Measurements from ENCODE around the gene FILIP1L.

The FILIP1L gene

DNA sequence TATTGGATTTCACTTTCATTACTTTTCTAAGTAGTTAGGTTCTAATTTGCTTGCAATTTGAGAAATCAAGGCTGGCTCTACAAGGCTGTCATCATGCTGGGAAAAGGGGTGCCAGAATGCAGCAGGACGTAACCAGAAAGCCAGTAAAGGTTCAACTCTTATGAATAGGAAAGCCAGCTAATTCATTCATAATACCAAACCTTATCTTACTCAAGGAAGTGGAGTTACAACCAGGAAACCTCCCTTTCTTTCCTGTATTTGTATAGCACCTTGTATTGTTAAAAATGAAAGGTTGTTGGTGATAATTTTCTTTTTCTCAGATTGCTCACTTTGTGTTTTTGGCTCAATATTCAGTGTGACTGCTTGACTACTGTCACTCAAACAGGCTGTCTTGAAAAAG is 109.4 kb downstream of the FILIP1L start:
- DNase-seq: no peak
- H3K27ac ChIP-seq (ENCODE audit: insufficient read depth, low read length, poor library complexity, severe bottlenecking): no peak overlapping the region

DNA sequence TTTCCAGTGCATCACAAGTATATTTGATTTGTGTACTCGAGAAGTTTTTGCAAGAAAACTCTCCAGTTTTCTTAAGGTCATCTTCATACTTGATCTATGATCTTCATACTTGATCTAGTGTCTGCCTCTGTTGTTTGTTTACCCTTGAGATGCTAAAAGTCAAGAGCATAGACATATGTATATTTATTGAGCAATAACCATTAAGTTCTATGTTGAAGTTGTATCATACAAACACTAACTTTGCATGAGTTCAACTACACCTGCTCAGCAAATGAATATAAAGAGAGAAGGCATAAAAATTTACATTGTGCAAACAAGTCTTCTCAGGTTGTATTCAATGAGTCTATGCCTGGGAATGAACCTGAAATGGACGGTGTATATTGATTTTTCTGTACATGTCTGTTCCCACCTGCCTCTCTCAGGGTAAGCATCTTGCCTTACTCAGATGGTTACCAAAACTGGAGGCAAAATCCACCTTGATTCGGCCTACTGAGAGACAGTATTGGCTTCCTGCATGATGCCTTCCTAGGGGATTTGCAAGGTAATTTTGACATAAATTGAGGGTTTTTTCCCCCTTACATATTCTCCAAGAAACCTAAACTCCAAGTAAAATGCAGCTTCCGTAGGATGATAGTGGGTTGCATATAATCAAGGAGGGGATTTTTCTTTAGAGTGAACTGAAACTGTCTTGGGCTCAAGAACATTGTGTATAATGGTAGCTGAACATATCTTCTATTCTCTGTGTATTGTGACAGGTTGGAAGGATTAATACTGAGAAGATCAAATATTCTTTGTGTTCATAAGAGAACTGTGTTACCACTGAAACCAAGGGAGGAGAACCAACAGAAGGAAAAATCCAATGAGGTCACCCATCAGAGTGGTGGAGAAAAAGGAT is 110.4 kb downstream of the FILIP1L start:
- no peak for DNase-seq
- Histone ChIP-seq H3K4me3 (ENCODE audit: insufficient read depth, low read depth, low read length, poor library complexity, severe bottlenecking) (no peak overlapping the region), H3K9me3 (ENCODE audit: control insufficient read depth, low read length) (no peaks in the 10 kb centered on the region), H3K36me3 (ENCODE audit: control insufficient read depth, insufficient read depth, low read length) (no peaks in the 10 kb centered on the region), H3K27me3 (replicated peaks; ENCODE audit: control insufficient read depth, insufficient read depth, low read length, poor library complexity, severe bottlenecking) (no peaks in the 10 kb centered on the region), H3K27ac (ENCODE audit: insufficient read depth, low read length, poor library complexity, severe bottlenecking) (no peak overlapping the region), H3K4me1 (ENCODE audit: control insufficient read depth, insufficient read depth, low read length, poor library complexity, severe bottlenecking) (no peaks in the 10 kb centered on the region)

More for the DNA sequence above, 109.4 kb downstream of the FILIP1L start:
- H3K36me3 ChIP-seq (ENCODE audit: control insufficient read depth, insufficient read depth, low read length): no peaks in the 10 kb centered on the region
- no peaks in the 10 kb centered on the region for H3K4me1 ChIP-seq (ENCODE audit: control insufficient read depth, insufficient read depth, low read length, poor library complexity, severe bottlenecking)
- no peaks in the 10 kb centered on the region for H3K9me3 ChIP-seq (ENCODE audit: control insufficient read depth, low read length)
- no peak overlapping the region for H3K4me3 ChIP-seq (ENCODE audit: insufficient read depth, low read depth, low read length, poor library complexity, severe bottlenecking)
- H3K27me3 ChIP-seq (replicated peaks; ENCODE audit: control insufficient read depth, insufficient read depth, low read length, poor library complexity, severe bottlenecking): no peaks in the 10 kb centered on the region

DNA sequence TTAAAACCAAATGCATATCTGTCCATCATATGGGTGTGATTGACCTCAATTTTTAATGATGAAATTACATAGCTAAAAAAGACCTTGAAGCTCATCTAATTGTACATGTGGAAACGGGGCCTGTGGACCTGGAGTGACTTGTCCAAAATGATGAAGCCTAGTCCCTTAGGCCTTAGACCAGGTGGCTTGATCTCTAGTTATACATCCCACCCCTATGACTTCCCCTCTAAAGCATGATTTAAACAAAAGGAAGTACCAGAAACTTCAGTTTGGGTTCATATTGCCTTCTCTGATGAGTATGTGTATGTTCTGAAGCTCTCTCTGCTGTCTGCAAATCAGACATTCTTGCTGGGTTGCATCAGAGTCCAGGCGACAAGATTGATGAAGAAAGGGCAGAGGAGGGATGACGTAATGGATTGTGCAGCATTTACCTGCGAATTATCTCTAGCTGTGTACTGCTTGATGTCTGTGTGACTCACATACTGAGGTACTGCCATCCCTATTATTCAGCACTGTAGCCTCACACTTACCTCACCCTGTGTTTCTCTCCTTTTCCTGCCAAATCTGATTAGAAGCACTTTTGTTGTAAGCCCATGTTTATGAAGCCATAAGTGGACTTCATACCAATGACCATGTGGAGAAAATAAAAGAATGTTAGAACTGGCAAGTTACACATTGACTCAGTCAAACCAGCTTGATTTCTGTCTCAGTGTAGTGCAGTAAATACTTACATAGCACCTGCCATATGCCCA is 111.5 kb downstream of the FILIP1L start:
- DNase-seq: no peak
- H3K4me3 ChIP-seq (ENCODE audit: insufficient read depth, low read depth, low read length, poor library complexity, severe bottlenecking): no peak overlapping the region
- no peaks in the 10 kb centered on the region for H3K36me3 ChIP-seq (ENCODE audit: control insufficient read depth, insufficient read depth, low read length)
- H3K27ac ChIP-seq (ENCODE audit: insufficient read depth, low read length, poor library complexity, severe bottlenecking): no peak overlapping the region
- no peaks in the 10 kb centered on the region for H3K27me3 ChIP-seq (replicated peaks; ENCODE audit: control insufficient read depth, insufficient read depth, low read length, poor library complexity, severe bottlenecking)
- no peaks in the 10 kb centered on the region for H3K9me3 ChIP-seq (ENCODE audit: control insufficient read depth, low read length)
- H3K4me1 ChIP-seq (ENCODE audit: control insufficient read depth, insufficient read depth, low read length, poor library complexity, severe bottlenecking): no peaks in the 10 kb centered on the region

DNA sequence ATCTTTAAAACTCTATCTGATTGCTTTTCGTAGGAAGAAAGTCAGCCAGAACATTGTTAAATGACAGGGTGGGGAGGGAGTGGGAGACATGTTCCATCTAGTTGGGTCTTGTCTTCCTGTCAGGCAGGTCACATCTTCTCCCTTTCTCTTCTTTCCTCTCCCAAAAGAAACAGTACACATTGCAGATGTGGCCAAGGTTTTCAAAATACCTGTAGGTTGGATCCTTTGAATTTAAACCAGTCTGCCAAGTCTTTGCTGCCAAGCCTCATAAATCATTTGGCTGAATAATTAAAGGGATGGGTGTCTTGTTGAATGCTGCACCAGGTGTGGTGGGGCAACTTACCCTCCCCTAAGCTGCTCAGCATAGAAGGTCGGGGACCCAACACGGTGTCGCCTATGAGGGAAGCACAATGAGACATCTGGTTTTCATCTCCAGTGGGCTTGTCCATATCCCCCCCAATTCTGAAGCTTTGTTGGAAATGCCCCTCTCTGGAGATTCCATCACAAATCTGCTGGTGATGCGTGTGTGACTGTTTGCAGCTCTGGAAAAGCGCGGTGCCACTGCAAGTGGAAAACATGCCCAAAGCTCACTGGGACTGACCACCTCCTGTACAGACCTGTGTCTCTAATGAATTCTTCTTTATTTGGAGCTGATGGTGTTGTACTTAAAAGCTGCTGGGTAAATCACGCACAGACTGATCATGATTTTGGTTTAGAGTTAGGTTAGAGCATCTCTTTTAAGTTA is 112.6 kb downstream of the FILIP1L start:
- Histone ChIP-seq H3K4me1 (ENCODE audit: control insufficient read depth, insufficient read depth, low read length, poor library complexity, severe bottlenecking) (no peaks in the 10 kb centered on the region), H3K27me3 (replicated peaks; ENCODE audit: control insufficient read depth, insufficient read depth, low read length, poor library complexity, severe bottlenecking) (no peaks in the 10 kb centered on the region), H3K36me3 (ENCODE audit: control insufficient read depth, insufficient read depth, low read length) (no peaks in the 10 kb centered on the region), H3K4me3 (ENCODE audit: insufficient read depth, low read depth, low read length, poor library complexity, severe bottlenecking) (no peak overlapping the region), H3K27ac (ENCODE audit: insufficient read depth, low read length, poor library complexity, severe bottlenecking) (no peak overlapping the region), H3K9me3 (ENCODE audit: control insufficient read depth, low read length) (no peaks in the 10 kb centered on the region)
- no peak for DNase-seq

DNA sequence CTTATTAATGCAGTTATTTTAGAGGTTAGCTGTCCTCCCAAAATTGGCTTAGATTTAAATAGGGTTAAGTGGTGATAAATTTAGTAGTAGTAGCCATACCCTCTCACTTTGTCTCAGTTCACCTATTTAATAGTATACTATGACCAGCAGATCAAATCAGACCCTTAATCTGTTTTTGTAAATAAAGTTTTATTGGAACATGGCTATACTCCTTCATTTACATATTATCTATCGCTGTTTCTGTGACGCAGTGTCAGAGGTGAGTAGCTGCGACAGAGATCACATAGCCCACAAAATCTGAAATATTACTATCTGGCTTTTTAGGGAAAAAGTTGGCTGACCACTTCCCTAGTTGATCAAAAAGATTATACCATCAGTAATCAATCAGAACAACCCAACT is 113.2 kb downstream of the FILIP1L start:
- Histone ChIP-seq H3K4me1 (ENCODE audit: control insufficient read depth, insufficient read depth, low read length, poor library complexity, severe bottlenecking) (no peaks in the 10 kb centered on the region), H3K27ac (ENCODE audit: insufficient read depth, low read length, poor library complexity, severe bottlenecking) (no peak overlapping the region), H3K4me3 (ENCODE audit: insufficient read depth, low read depth, low read length, poor library complexity, severe bottlenecking) (no peak overlapping the region), H3K27me3 (replicated peaks; ENCODE audit: control insufficient read depth, insufficient read depth, low read length, poor library complexity, severe bottlenecking) (no peaks in the 10 kb centered on the region), H3K9me3 (ENCODE audit: control insufficient read depth, low read length) (no peaks in the 10 kb centered on the region), H3K36me3 (ENCODE audit: control insufficient read depth, insufficient read depth, low read length) (no peaks in the 10 kb centered on the region)
- no peak for DNase-seq

DNA sequence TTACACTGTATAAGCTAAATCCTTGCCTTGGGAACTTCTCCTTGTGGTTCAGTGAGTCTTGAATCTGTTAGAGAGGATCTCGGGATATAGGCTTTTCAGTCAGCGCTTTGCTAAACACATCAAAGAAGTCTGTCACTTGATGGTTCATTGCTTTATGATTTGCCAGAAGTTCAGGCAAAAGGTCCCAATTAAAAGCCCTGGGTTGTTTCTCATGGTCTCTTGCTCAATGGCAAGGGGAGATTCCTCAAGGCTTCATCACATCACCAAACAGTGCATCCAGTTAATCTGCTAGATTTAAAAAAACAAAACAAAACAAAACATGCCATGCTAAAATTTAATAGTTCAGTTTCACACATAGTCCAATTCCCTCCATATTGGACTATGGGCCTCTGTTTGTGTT is 114.8 kb downstream of the FILIP1L start:
- DNase-seq: no peak
- H3K36me3 ChIP-seq (ENCODE audit: control insufficient read depth, insufficient read depth, low read length): no peaks in the 10 kb centered on the region

DNA sequence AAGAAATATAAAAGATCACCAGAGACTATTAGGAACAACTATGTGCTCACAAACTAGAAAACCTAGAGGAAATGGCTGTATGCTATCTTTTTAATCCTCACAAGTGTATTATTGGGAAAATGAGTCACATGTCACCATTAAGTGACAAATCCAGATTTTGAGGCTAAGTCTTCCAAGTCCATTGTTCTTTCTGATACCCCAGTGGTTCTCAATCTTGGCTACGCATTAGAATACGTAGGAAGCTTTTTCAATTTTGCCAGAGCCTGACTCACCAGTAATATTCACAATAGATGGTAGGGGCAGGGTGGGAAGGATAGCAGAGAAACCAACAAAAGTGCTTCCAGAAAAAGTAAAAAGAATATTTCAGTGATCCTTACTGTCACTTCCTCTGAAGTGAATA is 117.0 kb downstream of the FILIP1L start:
- H3K9me3 ChIP-seq (ENCODE audit: control insufficient read depth, low read length): no peaks in the 10 kb centered on the region
- no peak overlapping the region for H3K27ac ChIP-seq (ENCODE audit: insufficient read depth, low read length, poor library complexity, severe bottlenecking)
- no peak for DNase-seq
- H3K4me3 ChIP-seq (ENCODE audit: insufficient read depth, low read depth, low read length, poor library complexity, severe bottlenecking): no peak overlapping the region
- no peaks in the 10 kb centered on the region for H3K4me1 ChIP-seq (ENCODE audit: control insufficient read depth, insufficient read depth, low read length, poor library complexity, severe bottlenecking)
- H3K36me3 ChIP-seq (ENCODE audit: control insufficient read depth, insufficient read depth, low read length): no peaks in the 10 kb centered on the region
- no peaks in the 10 kb centered on the region for H3K27me3 ChIP-seq (replicated peaks; ENCODE audit: control insufficient read depth, insufficient read depth, low read length, poor library complexity, severe bottlenecking)

More for the DNA sequence above, 114.8 kb downstream of the FILIP1L start:
- no peaks in the 10 kb centered on the region for H3K9me3 ChIP-seq (ENCODE audit: control insufficient read depth, low read length)
- H3K27ac ChIP-seq (ENCODE audit: insufficient read depth, low read length, poor library complexity, severe bottlenecking): no peak overlapping the region
- no peaks in the 10 kb centered on the region for H3K27me3 ChIP-seq (replicated peaks; ENCODE audit: control insufficient read depth, insufficient read depth, low read length, poor library complexity, severe bottlenecking)
- no peak overlapping the region for H3K4me3 ChIP-seq (ENCODE audit: insufficient read depth, low read depth, low read length, poor library complexity, severe bottlenecking)
- H3K4me1 ChIP-seq (ENCODE audit: control insufficient read depth, insufficient read depth, low read length, poor library complexity, severe bottlenecking): no peaks in the 10 kb centered on the region

DNA sequence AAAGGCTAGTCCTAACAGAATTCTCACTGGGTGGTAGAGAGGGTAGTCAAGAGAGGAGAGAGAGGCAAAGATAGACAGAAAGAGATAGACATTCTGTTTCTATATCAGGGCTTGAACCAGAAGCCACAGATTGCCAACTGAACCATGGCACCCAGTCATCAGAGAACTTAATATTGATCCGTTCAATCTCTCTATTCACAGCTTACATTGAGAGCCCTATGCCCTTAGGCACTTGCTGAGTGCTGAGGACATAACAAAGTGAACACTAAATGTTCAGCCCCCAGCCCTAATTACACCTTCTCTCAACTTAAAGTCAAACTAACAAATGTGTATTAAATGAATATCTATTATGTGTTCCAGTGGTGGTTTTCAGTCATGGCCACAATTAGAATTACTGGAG is 124.1 kb downstream of the FILIP1L start:
- no peak overlapping the region for H3K27ac ChIP-seq (ENCODE audit: insufficient read depth, low read length, poor library complexity, severe bottlenecking)
- no peaks in the 10 kb centered on the region for H3K9me3 ChIP-seq (ENCODE audit: control insufficient read depth, low read length)
- H3K27me3 ChIP-seq (replicated peaks; ENCODE audit: control insufficient read depth, insufficient read depth, low read length, poor library complexity, severe bottlenecking): no peaks in the 10 kb centered on the region
- no peak overlapping the region for H3K4me3 ChIP-seq (ENCODE audit: insufficient read depth, low read depth, low read length, poor library complexity, severe bottlenecking)
- no peaks in the 10 kb centered on the region for H3K4me1 ChIP-seq (ENCODE audit: control insufficient read depth, insufficient read depth, low read length, poor library complexity, severe bottlenecking)
- DNase-seq: no peak
- H3K36me3 ChIP-seq (ENCODE audit: control insufficient read depth, insufficient read depth, low read length): no peaks in the 10 kb centered on the region

DNA sequence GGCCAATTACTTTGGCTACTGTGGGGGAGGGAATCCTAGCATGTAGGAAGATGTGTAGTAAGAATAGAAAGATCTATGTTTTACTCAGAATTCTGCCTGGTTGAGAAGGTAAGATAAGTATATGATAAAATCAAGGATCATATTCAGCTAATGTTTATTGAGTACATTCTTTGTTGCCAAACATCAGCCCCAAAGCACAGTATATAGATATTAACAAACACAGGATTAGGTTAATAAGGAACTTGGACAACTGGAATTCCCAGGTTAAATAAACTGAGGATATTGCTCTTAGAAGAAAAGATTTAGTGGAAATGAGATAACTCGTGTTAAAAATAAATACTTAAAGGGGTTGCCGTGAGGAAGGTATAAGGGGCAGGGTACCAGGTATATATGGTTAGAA is 129.6 kb downstream of the FILIP1L start:
- Histone ChIP-seq H3K27ac (ENCODE audit: insufficient read depth, low read length, poor library complexity, severe bottlenecking) (no peak overlapping the region), H3K27me3 (replicated peaks; ENCODE audit: control insufficient read depth, insufficient read depth, low read length, poor library complexity, severe bottlenecking) (no peaks in the 10 kb centered on the region), H3K9me3 (ENCODE audit: control insufficient read depth, low read length) (no peaks in the 10 kb centered on the region), H3K4me3 (ENCODE audit: insufficient read depth, low read depth, low read length, poor library complexity, severe bottlenecking) (no peak overlapping the region), H3K4me1 (ENCODE audit: control insufficient read depth, insufficient read depth, low read length, poor library complexity, severe bottlenecking) (no peaks in the 10 kb centered on the region), H3K36me3 (ENCODE audit: control insufficient read depth, insufficient read depth, low read length) (no peaks in the 10 kb centered on the region)
- DNase-seq: no peak
